ENCODE data around the gene PPP2R2B.

DNA sequence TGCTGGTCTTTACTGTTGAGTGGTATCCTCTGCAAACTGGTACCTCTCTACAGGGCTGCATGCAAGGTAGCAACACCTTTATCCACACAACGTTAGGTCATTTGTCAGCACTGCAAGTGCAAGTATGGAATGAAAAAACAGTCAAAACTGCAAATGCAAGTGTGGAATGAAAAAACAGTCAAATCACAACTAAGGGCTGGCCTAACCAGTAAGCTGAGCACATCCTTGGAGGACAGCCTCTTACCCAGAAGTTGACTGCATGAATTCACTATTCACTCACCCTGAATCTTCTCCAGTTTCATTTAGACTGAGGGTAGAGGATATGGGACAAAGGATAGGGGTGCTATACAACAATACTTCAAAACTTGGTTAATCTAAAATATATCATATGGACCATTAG, 158.4 kb downstream of the PPP2R2B start:
- TF ChIP-seq, protein P1, sequence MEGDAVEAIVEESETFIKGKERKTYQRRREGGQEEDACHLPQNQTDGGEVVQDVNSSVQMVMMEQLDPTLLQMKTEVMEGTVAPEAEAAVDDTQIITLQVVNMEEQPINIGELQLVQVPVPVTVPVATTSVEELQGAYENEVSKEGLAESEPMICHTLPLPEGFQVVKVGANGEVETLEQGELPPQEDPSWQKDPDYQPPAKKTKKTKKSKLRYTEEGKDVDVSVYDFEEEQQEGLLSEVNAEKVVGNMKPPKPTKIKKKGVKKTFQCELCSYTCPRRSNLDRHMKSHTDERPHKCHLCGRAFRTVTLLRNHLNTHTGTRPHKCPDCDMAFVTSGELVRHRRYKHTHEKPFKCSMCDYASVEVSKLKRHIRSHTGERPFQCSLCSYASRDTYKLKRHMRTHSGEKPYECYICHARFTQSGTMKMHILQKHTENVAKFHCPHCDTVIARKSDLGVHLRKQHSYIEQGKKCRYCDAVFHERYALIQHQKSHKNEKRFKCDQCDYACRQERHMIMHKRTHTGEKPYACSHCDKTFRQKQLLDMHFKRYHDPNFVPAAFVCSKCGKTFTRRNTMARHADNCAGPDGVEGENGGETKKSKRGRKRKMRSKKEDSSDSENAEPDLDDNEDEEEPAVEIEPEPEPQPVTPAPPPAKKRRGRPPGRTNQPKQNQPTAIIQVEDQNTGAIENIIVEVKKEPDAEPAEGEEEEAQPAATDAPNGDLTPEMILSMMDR (IDR thresholded peaks at IDR 0.05; ENCODE audit: insufficient read depth, low read length) = no peak
- TF ChIP-seq POLR2AphosphoS5 (IDR thresholded peaks at IDR 0.05; ENCODE audit: low read depth) (no peak), REST (IDR thresholded peaks at IDR 0.05; ENCODE audit: insufficient replicate concordance, low read depth) (no peak), SPI1 (IDR thresholded peaks at IDR 0.05; ENCODE audit: borderline replicate concordance, low read depth) (no peak)
